Measurements from ENCODE around the gene EIF2B2. TPM values are rescaled to one million over a fixed set of nuclear protein-coding genes. Genes with fewer than 3 reads are reported as not detected.

EIF2B2 gene
- total RNA-seq, 2 donors from 2014 or later = 32.7 to 39.8 TPM

DNA sequence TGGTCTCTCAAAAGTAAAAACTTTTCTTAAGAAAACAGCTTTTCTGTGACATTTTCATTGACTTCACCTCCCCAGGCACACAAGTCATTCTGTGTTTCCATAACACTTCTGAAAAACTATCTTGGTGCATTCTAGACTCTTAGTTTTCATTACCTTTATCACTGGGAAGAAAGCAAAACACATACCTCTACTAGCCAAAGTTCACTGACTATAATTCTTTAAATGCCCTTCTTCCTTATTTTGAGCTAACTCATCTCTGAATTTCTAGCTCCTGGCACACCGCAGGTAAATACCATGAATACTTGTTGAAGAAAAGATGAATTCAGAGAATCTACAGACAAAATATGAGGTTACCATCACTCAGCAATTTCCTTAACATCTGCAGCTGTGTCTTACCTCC is 27.4 kb downstream of the EIF2B2 start:
- Histone ChIP-seq H3K27ac (no peak overlapping the region), H3K4me3 (no peak overlapping the region), H3K36me3 (peaks cover 16% of the 10 kb centered on the region), H3K4me1 (ENCODE audit: control insufficient read depth in 1 of 2, low read depth in 2 of 2) (no peaks in the 10 kb centered on the region), H3K9me3 (no peaks in the 10 kb centered on the region), H3K27me3 (replicated peaks; ENCODE audit: insufficient read depth) (no peaks in the 10 kb centered on the region)
- DNase-seq (ENCODE audit: low spot score) (no peak), ATAC-seq (ENCODE audit: insufficient number of reproducible peaks, low FRiP score, low read depth) (no peak)
- TF ChIP-seq, protein P1, sequence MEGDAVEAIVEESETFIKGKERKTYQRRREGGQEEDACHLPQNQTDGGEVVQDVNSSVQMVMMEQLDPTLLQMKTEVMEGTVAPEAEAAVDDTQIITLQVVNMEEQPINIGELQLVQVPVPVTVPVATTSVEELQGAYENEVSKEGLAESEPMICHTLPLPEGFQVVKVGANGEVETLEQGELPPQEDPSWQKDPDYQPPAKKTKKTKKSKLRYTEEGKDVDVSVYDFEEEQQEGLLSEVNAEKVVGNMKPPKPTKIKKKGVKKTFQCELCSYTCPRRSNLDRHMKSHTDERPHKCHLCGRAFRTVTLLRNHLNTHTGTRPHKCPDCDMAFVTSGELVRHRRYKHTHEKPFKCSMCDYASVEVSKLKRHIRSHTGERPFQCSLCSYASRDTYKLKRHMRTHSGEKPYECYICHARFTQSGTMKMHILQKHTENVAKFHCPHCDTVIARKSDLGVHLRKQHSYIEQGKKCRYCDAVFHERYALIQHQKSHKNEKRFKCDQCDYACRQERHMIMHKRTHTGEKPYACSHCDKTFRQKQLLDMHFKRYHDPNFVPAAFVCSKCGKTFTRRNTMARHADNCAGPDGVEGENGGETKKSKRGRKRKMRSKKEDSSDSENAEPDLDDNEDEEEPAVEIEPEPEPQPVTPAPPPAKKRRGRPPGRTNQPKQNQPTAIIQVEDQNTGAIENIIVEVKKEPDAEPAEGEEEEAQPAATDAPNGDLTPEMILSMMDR (IDR thresholded peaks at IDR 0.05) = no peak

DNA sequence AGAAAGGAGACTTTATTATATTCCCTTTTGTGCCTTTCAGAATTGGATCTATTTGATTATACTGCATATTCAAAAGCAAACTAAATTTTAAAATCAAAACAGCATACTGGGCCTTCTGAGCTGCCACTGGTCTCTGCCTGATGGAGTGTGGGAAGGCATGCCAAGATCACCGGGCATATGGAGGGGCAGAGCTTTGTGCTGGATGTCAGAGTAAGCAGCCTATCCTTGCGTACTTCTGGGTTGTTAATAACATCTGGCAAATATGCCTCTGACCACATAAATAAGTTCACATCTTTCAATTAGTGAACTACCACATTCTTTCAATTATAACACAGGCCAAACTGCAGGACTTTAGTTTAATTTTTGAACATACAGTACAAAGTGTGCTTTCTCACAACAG is 30.2 kb downstream of the EIF2B2 start:
- no peaks in the 10 kb centered on the region for H3K4me1 ChIP-seq (ENCODE audit: control insufficient read depth in 1 of 2, low read depth in 2 of 2)
- H3K9me3 ChIP-seq = no peaks in the 10 kb centered on the region
- no peak overlapping the region for H3K27ac ChIP-seq
- DNase-seq (ENCODE audit: low spot score) (no peak), ATAC-seq (ENCODE audit: insufficient number of reproducible peaks, low FRiP score, low read depth) (no peak)
- H3K4me3 ChIP-seq = no peak overlapping the region
- TF ChIP-seq, protein P1 (IDR thresholded peaks at IDR 0.05) = no peak
- peaks cover 15% of the 10 kb centered on the region for H3K36me3 ChIP-seq
- H3K27me3 ChIP-seq (replicated peaks; ENCODE audit: insufficient read depth) = no peaks in the 10 kb centered on the region

DNA sequence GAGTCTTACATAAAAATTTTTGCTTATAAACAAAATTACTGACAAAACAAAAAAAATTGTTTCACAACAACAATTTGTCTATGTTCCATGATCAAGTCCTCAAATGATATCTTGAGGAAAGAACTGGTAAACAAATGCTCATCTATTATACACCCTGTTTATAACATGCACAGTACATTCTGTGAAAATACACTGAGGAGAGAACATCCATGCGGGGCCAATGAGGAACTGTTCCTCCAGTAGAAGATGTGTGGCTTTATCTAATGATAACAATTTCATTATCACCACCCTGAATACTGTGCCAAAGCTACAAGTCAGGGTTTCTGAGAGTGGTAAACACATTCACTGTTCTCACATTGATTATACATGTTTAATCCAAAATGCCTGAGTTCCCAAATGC is 37.8 kb downstream of the EIF2B2 start:
- H3K27me3 ChIP-seq (replicated peaks; ENCODE audit: insufficient read depth) = no peaks in the 10 kb centered on the region
- TF ChIP-seq, protein P1 (IDR thresholded peaks at IDR 0.05) = no peak
- H3K4me1 ChIP-seq (ENCODE audit: control insufficient read depth in 1 of 2, low read depth in 2 of 2) = peaks cover 0 to 12% of the 10 kb centered on the region in 2 donors
- no peak overlapping the region for H3K27ac ChIP-seq
- peaks cover 24% of the 10 kb centered on the region for H3K36me3 ChIP-seq
- ATAC-seq (ENCODE audit: insufficient number of reproducible peaks, low FRiP score, low read depth) = no peak
- H3K9me3 ChIP-seq = no peaks in the 10 kb centered on the region
- no peak overlapping the region for H3K4me3 ChIP-seq
- no peak for DNase-seq (ENCODE audit: low spot score)

DNA sequence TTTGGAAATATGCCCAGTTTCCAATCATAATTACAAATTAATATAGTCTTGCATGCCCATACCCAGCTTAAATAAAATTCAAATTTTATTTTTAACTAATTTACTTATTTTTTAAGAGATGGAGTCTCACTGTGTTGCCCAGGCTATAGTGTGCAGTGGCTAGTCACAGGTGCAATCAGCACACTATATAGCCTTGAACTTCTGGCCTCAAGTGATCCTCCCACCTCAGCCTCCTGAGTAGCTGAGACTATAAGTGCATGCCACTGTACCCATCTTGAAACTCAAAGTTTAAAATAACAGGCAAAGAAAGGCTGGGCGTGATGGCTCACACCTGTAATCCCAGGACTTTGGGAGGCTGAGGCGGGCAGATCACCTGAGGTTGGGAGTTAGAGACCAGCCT is 38.2 kb downstream of the EIF2B2 start:
- ATAC-seq (ENCODE audit: insufficient number of reproducible peaks, low FRiP score, low read depth) = no peak
- TF ChIP-seq, protein P1 (IDR thresholded peaks at IDR 0.05) = no peak
- Histone ChIP-seq H3K27me3 (replicated peaks; ENCODE audit: insufficient read depth) (no peaks in the 10 kb centered on the region), H3K4me3 (no peak overlapping the region), H3K9me3 (no peaks in the 10 kb centered on the region), H3K27ac (no peak overlapping the region), H3K36me3 (peaks cover 24% of the 10 kb centered on the region), H3K4me1 (ENCODE audit: control insufficient read depth in 1 of 2, low read depth in 2 of 2) (peaks cover 0 to 12% of the 10 kb centered on the region in 2 donors)
- no peak for DNase-seq (ENCODE audit: low spot score)

DNA sequence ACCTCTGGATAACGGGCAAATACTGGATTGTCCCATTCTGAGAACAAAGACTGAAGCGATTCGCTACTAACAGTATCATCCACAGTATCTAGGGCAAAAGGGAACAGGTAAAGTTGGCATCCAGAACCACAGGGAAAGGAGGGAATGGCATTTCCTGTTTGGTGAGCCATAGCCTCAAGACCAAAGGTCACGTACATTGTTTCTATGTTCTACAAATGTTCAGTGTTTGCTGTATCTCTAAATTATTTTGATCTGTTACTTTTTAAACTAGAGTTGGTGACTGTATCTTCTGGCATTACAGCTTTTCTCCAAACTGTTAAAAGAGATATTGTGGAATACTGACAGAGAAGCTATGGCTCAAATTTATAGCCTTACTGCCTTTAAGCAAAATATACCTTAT is 38.9 kb downstream of the EIF2B2 start:
- H3K4me1 ChIP-seq (ENCODE audit: control insufficient read depth in 1 of 2, low read depth in 2 of 2) = peaks cover 0 to 12% of the 10 kb centered on the region in 2 donors
- no peaks in the 10 kb centered on the region for H3K27me3 ChIP-seq (replicated peaks; ENCODE audit: insufficient read depth)
- no peak for ATAC-seq (ENCODE audit: insufficient number of reproducible peaks, low FRiP score, low read depth)
- no peak for DNase-seq (ENCODE audit: low spot score)
- TF ChIP-seq, protein P1 (IDR thresholded peaks at IDR 0.05) = no peak
- no peak overlapping the region for H3K4me3 ChIP-seq
- peaks cover 24% of the 10 kb centered on the region for H3K36me3 ChIP-seq
- H3K9me3 ChIP-seq = no peaks in the 10 kb centered on the region
- H3K27ac ChIP-seq = no peak overlapping the region
